ENCODE data around the gene COL12A1.

- TF ChIP-seq CTCF (conservative IDR thresholded peaks at IDR 0.05; ENCODE audit: low read depth in 2 of 2) (no peak), POLR2AphosphoS5 (IDR thresholded peaks at IDR 0.05; ENCODE audit: low read depth) (no peak), REST (IDR thresholded peaks at IDR 0.05; ENCODE audit: unreplicated experiment) (no peak), EZH2 (IDR thresholded peaks at IDR 0.05; ENCODE audit: low read depth, unreplicated experiment) (no peak), ZNF331 (CRISPR knock-in tag; IDR thresholded peaks at IDR 0.05; ENCODE audit: low read depth) (no peak), EZH2phosphoT487 (IDR thresholded peaks at IDR 0.05; ENCODE audit: unreplicated experiment) (no peak), CREB1 (CRISPR knock-in tag; IDR thresholded peaks at IDR 0.05; ENCODE audit: low read depth) (no peak), ETS1 (IDR thresholded peaks at IDR 0.05) (no peak), STAT1 (IDR thresholded peaks at IDR 0.05; ENCODE audit: unreplicated experiment) (no peak), JUNB (IDR thresholded peaks at IDR 0.05; ENCODE audit: unreplicated experiment) (no peak), ZNF114 (CRISPR knock-in tag; IDR thresholded peaks at IDR 0.05) (no peak)
Measured at GRCh38 chr6:75142721-75143120, 63.1 kb downstream of the COL12A1 start.
